IgD-negative memory B cell (primary cell): ENCODE results near the gene DENND2D. TPM values are rescaled to one million over a fixed set of nuclear protein-coding genes. Genes with fewer than 3 reads are reported as not detected.

Experiments used
- H3K27ac Mint-ChIP-seq, 3 donors: one replicate each; pipeline ENCODE4 v1.8.0; 2020 to 2022; ENCODE audit warnings: mild to moderate bottlenecking in 3 of 3, mixed read lengths in 3 of 3, moderate library complexity in 1 of 3
- H3K27me3 Mint-ChIP-seq: one replicate; pipeline ENCODE4 v1.8.0; 2021; ENCODE audit warnings: mixed read lengths
- H3K36me3 Mint-ChIP-seq: one replicate; pipeline ENCODE4 v1.8.0; 2020; ENCODE audit warnings: mild to moderate bottlenecking, mixed read lengths
- H3K4me1 Mint-ChIP-seq, 3 donors: one replicate each; pipeline ENCODE4 v1.8.0; 2020 to 2022; ENCODE audit warnings: mixed read lengths in 3 of 3, mild to moderate bottlenecking in 1 of 3
- H3K4me3 Mint-ChIP-seq, 4 donors: one replicate each; pipeline ENCODE4 v1.8.0; 2020 to 2022; ENCODE audit warnings: mild to moderate bottlenecking in 4 of 4, mixed read lengths in 4 of 4, moderate library complexity in 3 of 4
- H3K9me3 Mint-ChIP-seq, 3 donors: one replicate each; pipeline ENCODE4 v1.8.0; 2020 to 2021; ENCODE audit warnings: mixed read lengths in 3 of 3, mild to moderate bottlenecking in 1 of 3
- polyA plus RNA-seq: library from polyadenylated mRNA; unstranded; fragments of 300-500 nt; fragmentation: Illumina TruSeq; gene quantifications from one replicate; pipeline ENCODE4 v1.2.3, GENCODE V29; 2021

The DENND2D gene
- polyA plus RNA-seq, 1 donor from 2014 or later = 107 TPM

DNA sequence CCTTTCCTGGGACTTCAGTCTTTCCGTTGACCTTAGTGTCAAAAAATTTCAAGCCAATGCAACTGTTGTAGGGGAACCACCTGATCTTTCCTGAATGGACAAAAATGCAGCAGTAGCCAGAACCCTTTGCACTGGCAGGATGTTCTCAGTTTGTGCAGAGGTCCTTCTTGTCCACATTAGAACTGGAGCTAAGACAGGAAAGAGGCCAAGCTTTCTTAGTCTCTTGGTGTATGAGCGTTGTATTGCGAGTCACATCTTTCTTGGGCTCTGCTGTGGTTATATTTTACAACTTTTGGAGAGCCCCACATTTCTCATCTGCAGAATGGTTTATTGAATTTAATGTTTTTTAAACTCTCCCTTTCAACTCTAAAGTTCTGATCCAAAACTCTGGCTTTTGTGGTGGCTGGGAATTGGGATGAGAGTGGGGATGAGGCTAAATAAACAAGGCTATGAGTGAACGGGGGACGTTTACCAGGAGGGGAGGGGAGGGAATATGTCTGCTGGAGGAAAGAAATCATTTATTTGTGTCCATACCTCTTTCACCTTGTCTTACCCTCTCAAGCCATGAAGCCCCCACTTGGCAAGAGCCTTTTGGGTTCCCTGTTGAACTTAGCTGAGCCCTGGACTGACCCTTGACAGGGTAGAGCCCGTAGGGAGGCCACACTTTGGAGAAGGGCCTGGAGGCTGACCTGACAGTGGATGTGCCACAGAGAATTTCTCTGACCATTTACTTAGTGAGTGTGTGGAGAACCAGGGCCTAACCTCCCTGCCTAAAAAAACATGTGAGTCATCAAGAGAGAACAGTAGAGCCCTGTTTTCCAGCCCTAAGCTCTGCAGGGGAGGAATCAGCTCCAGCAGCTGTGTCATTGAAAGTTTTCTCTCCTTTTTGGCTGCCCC, 27.7 kb upstream of the DENND2D start:
- H3K9me3 Mint-ChIP-seq = peaks cover 0 to 6% (median 0%) of the 10 kb centered on the region in 3 donors
- peaks cover 27 to 46% (median 45%) of the 10 kb centered on the region in 3 donors for H3K4me1 Mint-ChIP-seq
- peaks cover 2% of the 10 kb centered on the region for H3K36me3 Mint-ChIP-seq
- H3K4me3 Mint-ChIP-seq = peak overlapping the region in 3 of 4 donors; percentile 63 to 65 (median 64)
- peak overlapping the region; percentile 55 to 72 (median 62) for H3K27ac Mint-ChIP-seq
- no peaks in the 10 kb centered on the region for H3K27me3 Mint-ChIP-seq

DNA sequence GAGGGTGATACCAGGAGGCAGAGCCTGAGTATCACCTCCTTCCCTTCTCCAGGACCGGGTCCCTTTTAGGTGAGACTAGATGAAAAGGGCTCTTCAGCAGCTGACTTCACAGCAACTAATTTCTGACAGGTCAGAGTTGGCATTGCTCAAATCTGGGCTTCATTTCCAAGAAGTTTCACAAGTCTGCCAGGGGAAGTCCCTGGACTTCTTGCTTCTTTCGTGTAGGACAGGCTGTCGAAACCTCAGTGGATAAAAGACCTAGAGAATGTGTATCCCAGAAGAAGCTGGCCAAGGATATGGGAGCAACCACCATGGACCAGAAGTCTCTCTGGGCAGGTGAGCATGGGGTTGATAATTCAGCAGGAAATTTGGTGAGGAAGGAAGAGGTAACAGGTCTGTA, 27.0 kb upstream of the DENND2D start, which contains the start of gene CHI3L2:
CHI3L2 (plus strand) TSS at position 280 of the 400 bp plus-strand sequence; CDS start at position 297, 17 bp downstream.
- Mint-ChIP-seq H3K27me3 (no peaks in the 10 kb centered on the region), H3K4me1 (peaks cover 34 to 52% (median 48%) of the 10 kb centered on the region in 3 donors), H3K36me3 (peaks cover 2% of the 10 kb centered on the region)

DNA sequence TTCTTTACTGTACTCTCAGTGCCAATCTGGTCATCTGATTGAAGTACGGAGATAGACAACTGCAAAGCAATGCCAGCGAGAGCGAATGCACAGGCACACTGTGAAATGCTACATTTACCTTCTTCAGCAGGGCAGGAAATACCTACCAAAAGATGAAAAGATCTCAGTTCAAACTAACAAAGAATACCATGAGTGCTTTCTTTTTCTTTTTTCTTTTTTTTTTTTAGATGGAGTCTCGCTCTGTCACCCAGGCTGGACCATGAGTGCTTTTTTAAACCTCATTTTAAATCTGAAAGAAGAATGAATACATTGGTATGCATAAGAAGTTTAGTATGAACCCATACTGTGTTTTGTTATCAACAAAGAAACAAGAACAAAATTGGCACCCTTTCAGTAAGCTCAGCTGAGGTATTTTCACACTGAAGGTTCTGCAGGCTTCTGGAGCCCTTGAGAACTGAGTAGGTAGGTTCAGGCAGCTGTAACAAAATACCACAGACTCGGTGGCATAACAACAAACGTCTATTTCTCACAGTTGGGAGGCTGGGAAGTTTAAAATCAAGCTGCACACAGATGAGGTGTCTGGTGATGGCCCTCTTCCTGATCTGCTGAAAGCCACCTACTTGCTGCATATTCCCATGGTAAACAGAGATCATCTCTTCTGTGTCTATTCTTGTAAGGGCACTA, 25.4 kb upstream of the DENND2D start:
- peaks cover 42 to 52% (median 52%) of the 10 kb centered on the region in 3 donors for H3K4me1 Mint-ChIP-seq
- peak overlapping the region in 2 of 3 donors; percentile 76 to 95 for H3K27ac Mint-ChIP-seq
- H3K4me3 Mint-ChIP-seq = peak overlapping the region; percentile 16 to 68 (median 40)
- peaks cover 0 to 6% (median 0%) of the 10 kb centered on the region in 3 donors for H3K9me3 Mint-ChIP-seq
- peaks cover 2% of the 10 kb centered on the region for H3K36me3 Mint-ChIP-seq
- no peaks in the 10 kb centered on the region for H3K27me3 Mint-ChIP-seq

More for the DNA sequence above, 27.0 kb upstream of the DENND2D start, which contains the start of gene CHI3L2:
- peak within 1 kb of the TSS; percentile 55 to 72 (median 62) for H3K27ac Mint-ChIP-seq
- peak within 1 kb of the TSS in 3 of 4 donors; percentile 63 to 65 (median 64) for H3K4me3 Mint-ChIP-seq
- peaks cover 0 to 6% (median 0%) of the 10 kb centered on the region in 3 donors for H3K9me3 Mint-ChIP-seq

DNA sequence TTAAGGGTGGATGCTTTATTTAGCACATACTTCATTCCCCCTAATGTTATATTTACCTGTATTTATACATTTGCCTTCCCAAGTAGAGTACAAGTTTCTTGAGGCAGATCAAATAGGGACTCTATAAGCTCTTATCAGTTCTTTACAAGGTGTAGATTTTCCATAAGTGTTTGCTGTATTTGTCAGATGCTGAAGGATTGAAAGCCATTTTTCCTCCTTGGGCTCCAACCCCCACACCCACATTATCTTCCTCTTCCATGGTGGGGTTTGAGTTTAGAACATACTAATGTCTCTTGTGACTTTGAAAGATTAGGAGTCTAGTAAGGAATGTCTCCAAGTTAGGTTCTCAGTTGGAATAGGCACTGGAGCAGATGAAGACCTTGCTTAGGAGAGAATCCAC, 24.6 kb upstream of the DENND2D start:
- Mint-ChIP-seq H3K9me3 (peaks cover 0 to 6% (median 0%) of the 10 kb centered on the region in 3 donors), H3K27me3 (no peaks in the 10 kb centered on the region), H3K27ac (peak overlapping the region; percentile 76 to 95 (median 87)), H3K36me3 (peaks cover 2% of the 10 kb centered on the region), H3K4me1 (peaks cover 47 to 56% (median 55%) of the 10 kb centered on the region in 3 donors), H3K4me3 (peak overlapping the region in 3 of 4 donors; percentile 16 to 35 (median 32))

DNA sequence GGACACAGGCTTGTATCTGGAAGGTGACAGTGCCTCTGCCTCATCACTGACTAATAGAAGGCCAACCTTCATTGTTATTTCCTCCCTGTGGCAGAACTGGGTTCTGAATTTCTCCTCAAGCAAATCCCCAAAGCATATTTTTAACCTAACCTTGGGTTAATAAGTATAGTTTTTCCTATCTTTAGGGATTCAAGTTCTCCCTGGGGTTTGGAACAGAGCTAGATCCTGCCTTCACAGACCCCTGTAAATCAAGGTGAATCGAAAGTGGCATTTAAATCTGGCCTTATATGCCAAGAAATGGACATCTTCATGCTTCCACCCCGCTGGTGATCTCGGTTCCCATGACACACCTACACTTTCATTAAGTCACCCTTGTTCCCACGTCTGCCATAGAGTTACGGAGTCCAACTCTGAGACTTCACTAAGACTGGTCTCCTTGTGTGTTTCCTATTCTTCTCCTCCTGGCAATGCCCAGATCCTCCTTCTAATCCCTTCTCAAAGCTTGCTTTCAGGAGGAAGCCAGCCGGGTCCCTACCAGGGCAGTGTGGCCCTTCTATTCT, 22.8 kb upstream of the DENND2D start:
- H3K36me3 Mint-ChIP-seq = peaks cover 2% of the 10 kb centered on the region
- H3K9me3 Mint-ChIP-seq = peaks cover 0 to 6% (median 0%) of the 10 kb centered on the region in 3 donors
- peak overlapping the region; percentile 25 to 88 (median 62) for H3K4me3 Mint-ChIP-seq
- H3K4me1 Mint-ChIP-seq = peaks cover 54 to 67% (median 66%) of the 10 kb centered on the region in 3 donors
- H3K27ac Mint-ChIP-seq = peak overlapping the region; percentile 71 to 96 (median 90)
- no peaks in the 10 kb centered on the region for H3K27me3 Mint-ChIP-seq

DNA sequence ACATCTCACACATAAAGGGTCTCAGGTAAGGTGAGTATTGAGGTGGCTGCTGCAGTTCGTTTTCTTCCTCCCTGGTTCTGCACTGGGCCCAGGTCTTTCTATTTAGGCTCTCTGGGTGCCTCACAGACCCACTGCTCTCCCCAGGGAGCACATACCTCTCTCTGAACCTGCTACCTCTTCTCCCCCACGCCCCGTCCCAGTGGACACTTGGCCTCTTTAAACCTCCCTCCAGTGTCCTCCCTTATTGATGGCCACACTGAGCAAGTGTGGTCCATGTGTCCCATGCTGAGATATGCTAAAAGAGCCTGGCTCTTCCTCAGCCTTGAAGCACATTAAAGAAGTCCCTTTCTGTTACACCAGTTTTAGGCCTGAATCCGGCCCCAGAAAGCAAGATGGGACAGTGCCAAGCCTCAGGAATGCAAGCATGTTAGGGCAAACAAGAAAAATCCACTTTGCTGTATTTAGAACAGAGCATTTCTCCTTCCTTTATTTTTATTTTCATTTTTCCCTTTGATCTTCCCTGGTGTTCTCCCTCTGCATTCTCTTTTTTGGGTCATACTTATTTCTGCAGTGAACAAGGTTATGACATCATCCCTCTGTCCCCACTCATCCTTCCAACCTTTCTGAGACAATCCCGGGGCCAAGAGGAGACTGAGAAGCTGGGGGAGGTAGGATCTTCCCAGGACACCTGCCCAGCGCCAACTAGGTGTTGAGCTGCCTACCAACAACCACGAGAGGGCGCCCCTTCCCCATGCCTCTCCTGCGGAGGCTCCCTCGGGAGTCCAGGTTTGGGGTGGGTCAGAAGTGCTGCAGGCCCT, 22.1 kb upstream of the DENND2D start:
- Mint-ChIP-seq H3K27me3 (no peaks in the 10 kb centered on the region), H3K4me3 (peak overlapping the region; percentile 25 to 88 (median 62)), H3K9me3 (peaks cover 0 to 2% (median 0%) of the 10 kb centered on the region in 3 donors), H3K27ac (peak overlapping the region; percentile 71 to 96 (median 90)), H3K4me1 (peaks cover 61 to 71% (median 65%) of the 10 kb centered on the region in 3 donors), H3K36me3 (peaks cover 2% of the 10 kb centered on the region)

DNA sequence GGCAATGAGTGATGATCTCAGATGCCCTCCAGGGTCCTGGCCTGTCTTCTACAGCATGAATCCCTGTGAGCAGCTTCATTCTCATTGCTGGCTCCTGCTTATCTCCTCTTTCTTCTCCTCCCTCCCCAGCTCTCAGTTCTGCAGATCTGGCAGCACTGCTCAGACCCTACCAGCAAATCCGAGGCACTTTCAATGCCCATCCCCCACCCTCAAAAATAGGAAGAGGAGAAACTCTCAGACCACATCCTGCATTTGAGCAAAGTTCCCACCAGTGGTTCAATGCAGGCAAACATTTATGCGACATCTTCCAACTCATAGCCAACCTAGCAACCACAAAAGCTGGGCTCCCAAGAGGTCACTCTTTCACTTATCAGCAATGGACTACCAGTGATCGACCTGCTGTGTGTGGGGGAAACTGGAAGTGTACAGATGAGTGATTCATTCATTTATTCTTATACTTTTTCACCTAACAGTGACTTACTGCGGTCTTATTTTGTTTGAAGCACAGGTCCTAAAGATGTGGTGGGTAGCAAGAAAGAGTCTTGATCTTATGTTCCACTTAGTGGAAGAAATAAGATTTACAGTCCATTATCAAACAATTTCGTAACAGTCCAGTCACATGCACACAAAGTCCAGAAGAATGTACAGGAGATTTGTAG, 21.3 kb upstream of the DENND2D start:
- Mint-ChIP-seq H3K9me3 (no peaks in the 10 kb centered on the region), H3K4me1 (peaks cover 65 to 76% (median 73%) of the 10 kb centered on the region in 3 donors), H3K27me3 (no peaks in the 10 kb centered on the region), H3K27ac (peak overlapping the region; percentile 71 to 96 (median 90)), H3K36me3 (peaks cover 2% of the 10 kb centered on the region), H3K4me3 (peak overlapping the region; percentile 25 to 88 (median 62))

DNA sequence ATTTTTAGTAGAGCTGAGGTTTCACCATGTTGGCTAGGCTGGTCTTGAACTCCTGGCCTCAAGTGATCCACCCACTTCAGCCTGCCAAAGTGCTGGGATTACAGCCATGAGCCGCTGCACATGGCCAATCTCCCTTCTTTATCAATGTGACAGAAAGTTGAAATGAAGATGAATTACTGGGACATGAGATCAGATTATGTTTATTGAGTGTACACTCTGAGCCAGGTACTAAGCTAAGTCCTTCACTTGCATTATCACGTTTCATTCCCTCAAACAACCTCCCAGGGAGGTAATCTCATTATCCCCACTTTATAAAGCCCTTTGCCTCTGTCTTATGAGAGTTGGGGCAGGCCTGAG, 20.8 kb upstream of the DENND2D start:
- Mint-ChIP-seq H3K4me1 (peaks cover 67 to 80% (median 76%) of the 10 kb centered on the region in 3 donors), H3K27ac (peak overlapping the region; percentile 71 to 96 (median 90)), H3K9me3 (no peaks in the 10 kb centered on the region), H3K27me3 (no peaks in the 10 kb centered on the region), H3K36me3 (no peaks in the 10 kb centered on the region), H3K4me3 (peak overlapping the region; percentile 25 to 88 (median 62))

DNA sequence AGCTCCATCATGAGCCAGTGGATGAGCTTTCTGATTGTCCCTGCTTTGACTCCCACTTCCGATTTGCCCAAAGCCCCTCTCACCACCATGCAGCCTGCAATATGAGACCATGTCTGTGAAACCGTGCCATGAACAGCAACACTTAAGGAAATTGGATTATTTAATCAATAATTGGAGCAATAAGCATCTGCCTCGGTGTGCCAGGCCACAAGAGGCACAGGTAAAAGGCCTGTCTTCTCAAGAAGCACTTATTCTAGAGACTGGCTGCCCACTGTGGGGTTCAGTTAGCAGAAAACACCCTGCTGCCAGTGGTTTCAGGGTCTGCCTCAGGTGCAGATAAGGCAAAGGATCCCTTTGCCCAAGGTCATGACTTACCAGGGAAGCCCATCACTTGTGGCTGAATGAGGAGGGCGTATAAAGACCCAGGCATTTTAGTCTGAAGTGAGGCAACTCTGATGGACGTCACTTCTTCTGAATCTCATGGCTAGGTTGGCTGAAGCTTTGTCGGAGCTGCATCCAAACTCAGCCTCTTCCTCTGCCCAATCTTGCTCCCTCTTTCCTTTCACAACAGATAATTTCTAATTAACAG, 19.9 kb upstream of the DENND2D start:
- Mint-ChIP-seq H3K27me3 (no peaks in the 10 kb centered on the region), H3K9me3 (no peaks in the 10 kb centered on the region), H3K27ac (peak overlapping the region; percentile 71 to 96 (median 92)), H3K4me1 (peaks cover 71 to 79% (median 77%) of the 10 kb centered on the region in 3 donors), H3K4me3 (peak overlapping the region; percentile 65 to 94 (median 84)), H3K36me3 (no peaks in the 10 kb centered on the region)

DNA sequence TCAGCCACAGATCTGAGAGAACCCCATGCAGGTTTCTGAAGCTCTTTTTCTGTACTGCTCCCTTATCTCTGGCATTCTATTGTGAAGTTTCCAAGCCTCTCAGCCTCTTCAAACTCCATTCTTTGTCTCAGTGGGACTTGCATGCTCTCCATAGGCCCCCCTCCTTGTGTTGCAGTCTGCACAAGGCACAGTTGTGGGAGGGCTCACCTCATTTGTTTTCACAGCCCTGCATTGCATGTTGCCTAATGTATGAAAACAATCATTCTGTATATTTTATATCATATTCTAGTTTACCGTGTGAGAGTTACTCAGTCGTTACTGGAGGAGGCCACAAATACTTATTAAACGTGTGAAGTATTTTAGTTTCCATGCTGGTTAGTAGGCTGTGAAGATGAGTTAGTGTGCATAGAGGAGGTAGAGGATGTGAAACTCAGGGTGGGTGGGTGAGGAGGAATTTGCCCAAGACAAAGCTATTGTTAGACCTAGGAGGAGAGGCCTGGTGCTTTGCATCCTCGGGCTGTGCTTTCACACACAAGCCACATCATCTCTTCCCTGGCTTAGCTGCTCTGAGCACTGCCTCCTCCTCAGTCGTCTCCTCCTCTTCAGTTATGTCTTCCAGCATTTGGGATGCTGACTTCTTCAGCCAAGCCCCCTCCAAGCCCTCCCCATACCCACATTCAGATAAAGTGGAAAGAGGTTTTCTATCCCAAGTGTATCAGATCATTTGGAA, 19.3 kb upstream of the DENND2D start:
- Mint-ChIP-seq H3K9me3 (no peaks in the 10 kb centered on the region), H3K27ac (peak overlapping the region; percentile 71 to 96 (median 92)), H3K27me3 (no peaks in the 10 kb centered on the region), H3K4me1 (peaks cover 75 to 81% (median 78%) of the 10 kb centered on the region in 3 donors), H3K4me3 (peak overlapping the region; percentile 65 to 94 (median 84)), H3K36me3 (no peaks in the 10 kb centered on the region)

DNA sequence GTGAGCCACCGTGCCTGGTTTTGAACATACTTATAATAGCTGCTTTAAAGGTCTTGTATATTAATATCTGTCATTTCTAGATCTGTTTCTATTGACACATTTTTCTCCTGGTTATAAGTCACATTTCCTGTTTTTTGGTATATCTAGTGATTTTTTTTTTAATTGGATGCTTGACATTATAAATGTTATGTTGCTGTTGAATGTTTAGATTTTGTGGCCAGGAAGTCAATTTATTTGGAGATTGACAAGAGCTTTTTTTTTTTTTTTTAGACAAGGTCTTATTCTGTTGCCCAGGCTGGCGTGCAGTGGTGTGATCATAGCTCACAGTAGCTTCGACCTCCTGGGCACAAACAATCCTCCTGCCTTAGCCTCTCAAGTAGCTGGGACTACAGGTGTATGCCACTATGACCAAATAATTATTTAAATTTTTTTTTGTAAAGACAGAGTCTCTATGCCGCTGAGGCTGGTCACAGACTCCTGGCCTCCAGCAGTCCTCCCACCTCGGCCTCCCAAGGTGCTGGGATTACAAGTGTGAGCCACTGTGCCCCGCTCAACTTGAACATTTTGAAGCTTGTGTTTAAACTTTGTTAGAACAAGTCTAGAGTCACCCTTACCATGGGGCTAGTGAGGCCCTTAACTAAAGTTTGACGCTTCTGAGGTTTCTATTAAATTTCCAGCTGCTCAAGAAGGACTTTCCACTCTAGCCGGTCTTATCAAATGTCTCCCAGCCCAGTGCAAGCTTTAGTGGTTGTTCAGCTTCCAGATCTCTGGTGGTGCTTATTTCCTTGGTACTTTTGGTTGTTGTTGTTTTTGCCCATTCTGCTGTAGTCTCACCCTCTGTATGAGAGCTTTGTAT, 18.5 kb upstream of the DENND2D start:
- H3K9me3 Mint-ChIP-seq = no peaks in the 10 kb centered on the region
- no peaks in the 10 kb centered on the region for H3K27me3 Mint-ChIP-seq

More for the DNA sequence above, 18.5 kb upstream of the DENND2D start:
- H3K4me1 Mint-ChIP-seq = peaks cover 83 to 88% (median 83%) of the 10 kb centered on the region in 3 donors
- peak overlapping the region; percentile 53 to 94 (median 84) for H3K4me3 Mint-ChIP-seq
- H3K27ac Mint-ChIP-seq = peak overlapping the region; percentile 96 to 98 (median 97)
- H3K36me3 Mint-ChIP-seq = no peaks in the 10 kb centered on the region
